HepG2 (cell line): ENCODE results near the gene IVD. TPM values are rescaled to one million over a fixed set of nuclear protein-coding genes. Genes with fewer than 3 reads are reported as not detected.

Experiments
- AFF4 ChIP-seq: sonication (generic); formaldehyde crosslinking; IDR thresholded peaks from 2 replicates; pipeline ENCODE4 v1.4.0; 2020; ENCODE audit warnings: missing genetic modification reagents
- ATM ChIP-seq: fragments of 450-650 bp; IDR thresholded peaks from 2 replicates; pipeline ENCODE4 v1.7.1; 2017; ENCODE audit warnings: mild to moderate bottlenecking, borderline replicate concordance
- CBFB ChIP-seq: sonication (generic); formaldehyde crosslinking; IDR thresholded peaks from 2 replicates; pipeline ENCODE4 v1.4.0; 2020; ENCODE audit warnings: missing genetic modification reagents
- FOXO1 ChIP-seq: sonication (generic); formaldehyde crosslinking; IDR thresholded peaks from 2 replicates; pipeline ENCODE4 v1.4.0; 2020; ENCODE audit warnings: missing genetic modification reagents
- HNF4G ChIP-seq, 2 experiments: sonication (generic) in 1 of 2; formaldehyde crosslinking in 1 of 2; IDR thresholded peaks; 2 replicates each; pipeline versions ENCODE4 v1.4.0 to v1.6.1; 2011 to 2020; ENCODE audit warnings: borderline replicate concordance in 2 of 2, low read depth in 2 of 2, mild to moderate bottlenecking in 2 of 2, low read length in 1 of 2, missing genetic modification reagents in 1 of 2, moderate library complexity in 1 of 2
- HOXA9 ChIP-seq: sonication (generic); formaldehyde crosslinking; IDR thresholded peaks from 2 replicates; pipeline ENCODE4 v1.8.1; 2022; ENCODE audit warnings: missing genetic modification reagents, mild to moderate bottlenecking, moderate library complexity, borderline replicate concordance
- JUNB ChIP-seq: sonication (generic); formaldehyde crosslinking; IDR thresholded peaks from 2 replicates; pipeline ENCODE4 v1.8.0; 2022; ENCODE audit warnings: missing genetic modification reagents, mild to moderate bottlenecking, borderline replicate concordance
- JUND ChIP-seq: sonication (generic); formaldehyde crosslinking; IDR thresholded peaks from 2 replicates; pipeline ENCODE4 v1.8.0; 2022; ENCODE audit warnings: mild to moderate bottlenecking, missing genetic modification reagents
- KLF11 ChIP-seq: IDR thresholded peaks from 2 replicates; pipeline ENCODE4 v1.6.1; 2016; ENCODE audit warnings: missing compliant biosample characterization
- MEIS2 ChIP-seq: sonication (generic); formaldehyde crosslinking; IDR thresholded peaks from 2 replicates; pipeline ENCODE4 v1.9.0; 2021; ENCODE audit warnings: mild to moderate bottlenecking, missing genetic modification reagents
- MXD1 ChIP-seq: sonication (generic); formaldehyde crosslinking; IDR thresholded peaks from 2 replicates; pipeline ENCODE4 v1.4.0; 2020; ENCODE audit warnings: mild to moderate bottlenecking, missing genetic modification reagents
- MXD3 ChIP-seq: IDR thresholded peaks from 2 replicates; pipeline ENCODE4 v1.6.1; 2016; ENCODE audit warnings: mild to moderate bottlenecking, missing biosample characterization, missing genetic modification reagents
- POLR2AphosphoS5 ChIP-seq: IDR thresholded peaks from 2 replicates; pipeline ENCODE4 v1.6.1; 2012; ENCODE audit warnings: low read depth, low read length
- RBFOX2 ChIP-seq: fragments of 200-400 bp; formaldehyde crosslinking; IDR thresholded peaks from 2 replicates; pipeline ENCODE4 v1.6.1; 2017; ENCODE audit warnings: low read depth, mild to moderate bottlenecking, low read length
- THAP9 ChIP-seq: sonication (generic); formaldehyde crosslinking; IDR thresholded peaks from 2 replicates; pipeline ENCODE4; 2020; ENCODE audit warnings: missing genetic modification reagents, mild to moderate bottlenecking, borderline replicate concordance
- ZMYM3 ChIP-seq: sonication (generic); formaldehyde crosslinking; IDR thresholded peaks from 2 replicates; pipeline ENCODE4 v1.5.1; 2020; ENCODE audit warnings: mild to moderate bottlenecking, missing genetic modification reagents
- ZNF710 ChIP-seq: sonication (generic); formaldehyde crosslinking; IDR thresholded peaks from 2 replicates; pipeline ENCODE4 v1.5.0; 2020; ENCODE audit warnings: mild to moderate bottlenecking, missing genetic modification reagents, borderline replicate concordance
- ZSCAN31 ChIP-seq: sonication (generic); formaldehyde crosslinking; IDR thresholded peaks from 2 replicates; pipeline ENCODE4 v1.5.0; 2020; ENCODE audit warnings: low read depth, mild to moderate bottlenecking, missing genetic modification reagents
- polyA plus RNA-seq, 8 experiments: library from polyadenylated mRNA; depleted of rRNA in 3 of 8; stranded (reverse) in 7 of 8; unstranded in 1 of 8; fragments of >200 nt; fragmentation: Illumina TruSeq in 4 of 8; extraction: Trizol in 4 of 8; gene quantifications; 2 replicates each; pipeline versions ENCODE4 v1.2.1 to v1.2.3, GENCODE V29; 2011 to 2016; ENCODE audit warnings: low read depth in 4 of 8, missing spikeins in 1 of 8, mixed read lengths in 1 of 8; ENCODE audit not compliant: insufficient read depth in 1 of 8
- total RNA-seq, 5 experiments: library from RNA; depleted of rRNA; stranded (reverse); fragments of >200 nt; fragmentation: Illumina TruSeq; extraction: Trizol; gene quantifications; 2 replicates each; pipeline ENCODE4 v1.2.3, GENCODE V29; 2016; ENCODE audit warnings: low read depth in 1 of 5

Gene IVD
- total and polyA plus RNA-seq, 2 of the 13 experiments (the other 11 are each of a cell fraction or from before 2014, with no cell fraction given), result 48.0 to 53.9 TPM

GRCh38 chr15:40421246-40422157 lies 15.9 kb downstream of the IVD start (continued):
- no peak for TF ChIP-seq THAP9 (CRISPR knock-in tag)
- no peak for TF ChIP-seq ZNF710 (CRISPR knock-in tag)
- TF ChIP-seq MXD1, result no peak
- 0 out of 2 replicates have a peak, but pooled peaks have one; percentile 20 for TF ChIP-seq RBFOX2
- TF ChIP-seq ZMYM3 (CRISPR knock-in tag), result no peak
- TF ChIP-seq ZSCAN31 (CRISPR knock-in tag), result peak; percentile 55; the same call in 1 of the 2 replicates
- TF ChIP-seq JUNB (CRISPR knock-in tag), result no peak
- TF ChIP-seq MEIS2 (CRISPR knock-in tag), result no peak
- TF ChIP-seq ATM, result no peak
- TF ChIP-seq CBFB (CRISPR knock-in tag), result 0 out of 2 replicates have a peak, but pooled peaks have one; percentile 24
- peak; percentile 64; the same call in 1 of the 2 replicates for TF ChIP-seq FOXO1 (CRISPR knock-in tag)
- no peak for TF ChIP-seq KLF11 (CRISPR knock-in tag)
- no peak for TF ChIP-seq JUND (CRISPR knock-in tag)
- peak; percentile 68; the same call in 1 of the 2 replicates for TF ChIP-seq MXD3 (CRISPR knock-in tag)
- no peak for TF ChIP-seq AFF4 (CRISPR knock-in tag)
- peak; percentile 33; the same call in 1 of the 2 replicates for TF ChIP-seq POLR2AphosphoS5
- no peak for TF ChIP-seq HOXA9 (CRISPR knock-in tag)
- no peak for TF ChIP-seq HNF4G (IDR thresholded peaks at IDR 0.05; ENCODE audit: borderline replicate concordance, low read depth, low read length)
- 0 out of 2 replicates have a peak, but pooled peaks have one; percentile 46 for TF ChIP-seq HNF4G (CRISPR knock-in tag; IDR thresholded peaks at IDR 0.05; ENCODE audit: borderline replicate concordance, low read depth)
